SIG-M5 (cell line): ENCODE data around the gene TIGIT.

Source experiments
- DNase-seq: peaks from one replicate; lab custom pipeline; 2025; lab: John Stamatoyannopoulos, UW

Gene TIGIT

DNA sequence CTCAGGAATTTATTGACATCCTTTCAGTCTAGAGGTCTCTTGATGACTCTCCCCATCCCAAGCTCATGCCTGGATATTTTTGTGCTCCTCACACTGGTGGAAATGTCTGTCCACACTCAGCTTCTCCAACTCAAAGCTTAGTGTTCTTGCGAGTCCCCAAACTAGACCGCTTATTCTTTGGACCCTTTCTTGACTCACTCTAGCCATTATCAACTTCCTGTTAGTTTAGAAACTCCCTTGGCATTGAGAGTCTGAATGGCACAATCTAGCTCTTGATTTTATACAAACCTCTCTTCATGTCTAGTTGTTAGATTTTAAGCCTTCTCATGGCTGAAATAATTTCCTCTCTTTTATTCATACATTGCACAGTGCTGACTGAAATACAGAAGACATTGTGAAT is 19.6 kb downstream of the TIGIT start:
- no peak for DNase-seq

DNA sequence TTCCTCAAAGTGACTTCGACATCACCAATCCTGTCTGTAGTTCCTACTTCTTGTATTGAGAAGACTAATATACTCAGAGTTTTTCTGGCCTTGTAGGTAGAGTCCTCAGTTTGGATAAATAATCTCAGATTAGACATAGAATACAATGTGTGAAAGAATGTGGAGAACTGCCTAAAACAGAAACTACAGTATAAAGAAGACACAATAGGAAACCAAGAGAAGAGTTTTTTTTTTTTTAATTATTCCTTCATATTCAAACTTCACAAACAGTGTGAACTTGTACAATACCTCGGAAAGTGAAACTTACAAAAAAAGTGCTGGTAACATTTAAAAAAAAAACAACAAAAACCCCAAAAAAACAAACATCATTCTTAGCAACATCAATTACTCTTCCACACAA is 20.5 kb downstream of the TIGIT start:
- DNase-seq = no peak

DNA sequence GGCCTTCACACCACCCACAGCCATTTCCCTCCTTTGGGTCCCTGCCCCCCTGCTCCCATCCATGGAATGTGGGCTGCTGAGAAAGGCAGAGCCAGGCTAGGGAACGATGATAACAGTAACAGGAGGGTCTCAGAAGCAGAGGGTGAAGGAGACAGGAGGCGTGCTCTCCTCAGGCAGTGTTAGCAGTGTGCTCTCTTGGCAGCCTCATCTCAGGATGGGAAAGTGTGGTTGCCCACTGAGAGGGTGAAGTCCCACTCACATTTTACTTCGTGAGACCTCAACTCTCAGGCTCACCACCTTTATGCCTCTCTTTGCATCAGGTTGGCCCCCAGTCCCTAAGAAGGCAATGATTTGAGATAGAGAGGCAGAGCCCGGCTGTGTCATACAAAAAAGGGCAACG is 24.5 kb downstream of the TIGIT start:
- no peak for DNase-seq

DNA sequence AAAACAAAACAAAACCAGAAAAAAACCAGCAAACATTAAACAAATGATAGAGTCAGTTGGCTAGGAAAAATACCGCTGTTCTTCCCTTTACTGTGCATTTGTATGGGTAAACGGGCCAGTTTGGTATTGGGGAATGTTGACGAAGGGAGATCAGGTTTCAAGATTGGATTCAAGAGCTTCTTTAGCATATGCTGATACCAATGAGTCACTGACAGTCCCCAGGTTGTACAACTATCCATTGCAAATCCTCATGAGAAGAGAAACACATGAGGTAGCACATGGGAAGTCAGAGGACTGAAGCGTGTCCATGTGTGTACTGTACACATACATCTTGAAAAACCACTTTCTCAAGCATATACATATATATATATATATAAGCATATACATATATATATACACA is 25.6 kb downstream of the TIGIT start:
- DNase-seq = no peak

DNA sequence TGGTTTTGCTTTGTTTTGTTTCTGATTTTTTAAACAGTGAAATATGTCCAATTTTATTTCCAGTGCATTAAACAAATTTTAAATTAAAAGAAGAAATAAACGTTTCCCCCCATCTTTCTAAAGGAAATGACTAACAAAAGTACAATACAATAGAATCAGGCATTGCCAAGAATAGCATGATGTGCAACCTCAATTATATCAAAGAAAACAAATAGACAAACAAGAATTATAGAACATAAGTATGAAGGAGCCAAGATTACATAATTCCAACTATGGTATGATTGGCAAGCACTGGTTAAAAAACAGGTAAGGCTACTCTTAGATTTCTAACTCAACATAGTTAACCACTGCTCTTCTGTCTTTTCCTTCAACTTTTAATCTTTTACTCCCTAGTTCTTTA is 26.4 kb downstream of the TIGIT start:
- no peak for DNase-seq

DNA sequence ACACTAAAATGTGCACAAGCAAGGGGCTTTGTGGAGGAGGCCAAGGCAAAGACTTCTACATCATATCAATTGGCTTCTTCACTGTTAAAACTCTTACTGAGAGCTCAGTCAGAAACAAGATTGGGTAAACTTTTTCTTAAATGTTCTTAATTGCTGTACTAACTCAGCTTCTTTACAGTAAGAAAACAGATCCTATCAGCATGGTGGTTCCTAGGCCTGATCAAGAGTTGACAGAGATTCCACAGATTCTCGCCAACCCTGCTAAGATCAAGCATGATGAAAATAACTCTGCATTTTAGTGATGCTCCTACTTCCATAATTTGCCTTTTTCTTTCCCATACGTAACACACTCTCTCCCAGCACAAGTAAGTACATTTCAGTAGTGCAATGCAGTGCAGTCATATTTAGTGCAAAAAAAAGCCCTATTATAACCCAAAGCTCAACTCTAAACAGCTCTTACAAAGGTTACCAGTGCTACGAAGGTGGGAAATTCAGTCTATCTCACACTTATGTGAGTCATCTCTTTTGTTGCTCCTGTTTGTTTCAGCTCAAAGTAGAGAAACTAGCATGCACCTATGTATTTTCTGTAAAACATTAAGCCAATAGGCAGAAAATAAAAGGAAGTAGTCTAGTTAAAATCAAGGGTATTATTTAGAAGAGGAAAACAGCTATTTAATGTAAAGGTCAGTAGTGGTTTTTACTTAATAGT is 29.9 kb downstream of the TIGIT start:
- no peak for DNase-seq

DNA sequence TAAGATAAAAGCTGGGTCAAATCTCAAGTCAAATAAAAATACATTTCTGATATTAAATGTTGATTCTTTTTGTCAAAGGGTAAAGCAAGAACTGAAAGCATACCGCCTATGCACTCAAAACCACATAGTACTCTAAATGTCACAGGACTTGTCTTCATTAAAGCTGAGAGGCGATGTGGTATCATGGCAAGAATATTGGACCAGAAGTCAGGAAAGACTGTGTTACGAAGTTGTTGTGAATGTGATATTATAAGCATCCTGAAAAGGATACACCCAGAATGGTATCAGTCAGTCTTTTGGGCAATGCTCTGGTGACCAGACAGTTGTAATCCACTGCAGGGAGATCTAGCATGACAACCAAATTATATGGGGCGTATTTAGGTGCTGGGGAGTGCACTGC is 33.8 kb downstream of the TIGIT start:
- DNase-seq = no peak

DNA sequence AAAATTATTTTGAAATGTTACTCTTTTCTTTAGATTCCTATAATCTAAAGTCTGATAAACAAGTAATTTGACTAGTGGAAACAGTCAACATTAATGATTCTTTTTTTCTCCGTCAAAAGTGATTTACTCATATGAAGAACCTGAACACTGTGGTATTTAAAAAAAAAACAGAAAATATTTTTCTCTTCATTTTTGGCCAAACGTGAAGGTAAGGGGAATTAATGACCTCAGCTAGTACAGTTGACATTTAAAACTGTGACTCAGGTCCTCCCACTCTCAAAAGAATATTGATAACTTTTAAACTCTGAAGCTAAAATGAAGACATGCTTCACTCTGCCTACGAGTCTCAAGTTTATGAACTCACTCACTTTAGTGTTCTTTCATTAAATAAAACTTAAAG is 34.5 kb downstream of the TIGIT start:
- DNase-seq = no peak

DNA sequence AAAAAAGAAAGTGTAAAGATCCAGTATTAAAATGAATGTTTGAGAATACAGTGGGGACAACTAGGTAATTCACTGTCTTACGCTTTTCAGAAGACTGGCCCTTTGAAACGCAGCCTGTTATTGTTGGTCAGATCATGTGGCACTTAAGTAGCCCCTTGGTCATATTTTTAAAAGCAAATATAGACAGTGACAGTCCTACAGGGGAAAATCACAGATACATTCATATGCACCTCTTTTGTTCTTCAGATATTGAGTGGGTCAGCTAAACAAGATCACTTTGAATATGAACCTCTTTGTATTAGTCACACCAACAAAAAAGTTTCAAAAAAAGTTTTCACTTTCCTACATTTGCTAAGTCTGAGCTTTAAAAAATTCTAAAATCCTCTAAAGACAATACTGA is 36.0 kb downstream of the TIGIT start:
- no peak for DNase-seq

DNA sequence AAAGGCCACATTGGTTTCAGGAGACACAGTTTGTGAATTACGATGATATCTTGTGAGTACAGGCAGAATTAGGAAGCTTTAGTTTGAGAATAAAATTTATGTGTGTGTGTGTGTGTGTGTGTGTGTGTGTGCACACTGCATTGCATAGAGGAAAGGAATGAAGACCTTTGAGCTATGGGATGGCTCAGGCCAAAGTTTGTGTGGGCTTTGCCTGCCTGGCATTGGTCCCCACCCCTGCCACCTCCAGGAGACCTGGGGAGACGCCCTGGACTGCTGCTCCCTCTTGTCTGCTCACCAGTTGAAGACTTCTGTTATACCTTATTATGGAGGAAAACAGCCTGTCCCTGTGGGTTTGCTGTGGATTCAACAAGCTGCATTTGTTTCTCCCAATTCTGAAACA is 37.2 kb downstream of the TIGIT start:
- DNase-seq = no peak

DNA sequence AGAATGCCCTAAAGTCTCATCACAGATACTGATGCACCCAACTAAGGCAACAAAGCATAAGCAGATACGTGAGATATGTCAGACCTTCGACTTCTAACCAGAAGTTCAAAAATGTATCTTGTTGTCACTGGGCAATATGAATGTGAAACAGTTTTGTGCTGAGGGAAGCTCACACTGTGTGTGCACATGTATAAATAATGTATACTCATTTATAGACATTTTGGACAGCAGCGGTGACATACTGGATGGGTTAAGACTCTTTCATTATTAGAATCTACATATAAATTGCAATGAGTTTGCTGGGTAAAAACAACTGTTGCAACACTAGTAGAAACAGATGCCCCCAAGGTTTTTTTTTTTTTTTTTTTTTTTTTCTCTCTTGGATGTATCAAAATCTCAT is 37.9 kb downstream of the TIGIT start:
- DNase-seq = no peak

DNA sequence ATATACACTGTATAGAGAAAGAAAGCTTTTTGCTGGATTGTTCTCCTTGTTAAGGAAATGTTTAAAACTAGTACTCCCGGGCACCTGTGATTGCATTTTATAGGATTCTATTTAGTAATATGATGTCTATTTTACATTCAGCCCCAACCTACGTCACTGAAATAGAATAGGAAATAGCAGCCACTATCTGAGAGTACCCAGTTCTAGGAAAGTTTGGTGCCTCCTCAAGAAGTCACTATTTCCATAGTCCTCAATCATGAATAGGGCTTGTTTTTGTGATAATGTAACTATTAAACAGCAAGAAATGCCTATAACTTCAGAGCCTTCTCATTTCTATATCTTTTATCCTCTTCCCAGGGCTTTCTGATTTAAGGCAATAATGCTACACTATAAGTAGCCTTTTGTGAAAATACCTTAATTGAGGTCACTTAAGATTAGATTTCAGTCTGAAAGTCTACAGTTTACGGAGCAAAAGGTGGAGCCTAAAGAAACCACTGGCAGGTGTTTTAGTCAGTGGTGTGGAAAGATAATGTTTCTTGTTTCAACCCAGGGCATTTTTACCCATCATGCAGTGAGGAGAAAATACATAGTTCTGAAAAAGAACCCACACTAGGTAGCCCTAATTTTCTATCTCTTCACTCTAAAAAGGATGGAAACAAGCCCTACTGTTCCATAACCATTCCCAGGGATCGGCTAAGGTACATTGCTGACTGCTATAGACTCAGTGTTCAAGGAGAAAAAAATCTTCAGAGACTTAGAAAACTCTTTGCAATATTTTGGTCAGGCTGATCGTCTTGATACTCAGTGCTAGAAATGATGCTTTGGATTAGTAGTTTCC is 38.7 kb downstream of the TIGIT start:
- DNase-seq = no peak

DNA sequence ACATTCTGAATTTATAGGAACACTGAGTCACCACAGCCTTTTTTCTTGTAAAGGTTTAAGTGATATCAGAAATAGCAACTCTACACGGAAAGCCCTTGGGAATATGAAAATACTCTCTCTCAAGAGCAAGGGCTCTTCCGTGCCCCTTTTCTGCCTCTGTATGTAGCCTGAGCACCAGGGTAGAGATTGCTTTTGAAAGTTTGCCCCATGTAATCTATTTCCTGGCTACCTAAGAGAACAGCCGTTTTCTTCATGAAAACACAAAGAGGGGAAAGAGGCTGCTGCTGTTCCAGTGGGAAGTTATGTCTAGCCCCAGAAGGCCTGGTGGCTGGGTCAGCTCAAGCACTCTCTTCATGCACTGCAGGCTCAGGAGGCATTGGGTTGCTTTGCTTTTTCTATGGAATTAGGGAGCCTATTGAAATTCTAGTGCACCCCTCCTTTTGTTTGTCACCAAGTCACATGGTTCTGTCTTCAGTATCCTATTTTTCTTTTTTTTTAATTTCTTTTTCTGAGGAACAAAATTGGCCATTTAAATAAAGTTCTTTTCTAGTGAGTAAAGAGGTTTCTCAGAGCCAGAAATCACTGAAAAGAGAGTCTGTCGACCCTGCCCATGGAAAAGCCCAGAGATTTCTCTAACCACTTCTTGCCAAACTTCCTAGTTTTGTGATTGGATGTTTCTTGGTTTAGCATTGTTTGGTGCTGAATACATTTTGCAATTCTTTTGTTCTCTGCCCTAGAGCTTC is 39.5 kb downstream of the TIGIT start:
- no peak for DNase-seq

DNA sequence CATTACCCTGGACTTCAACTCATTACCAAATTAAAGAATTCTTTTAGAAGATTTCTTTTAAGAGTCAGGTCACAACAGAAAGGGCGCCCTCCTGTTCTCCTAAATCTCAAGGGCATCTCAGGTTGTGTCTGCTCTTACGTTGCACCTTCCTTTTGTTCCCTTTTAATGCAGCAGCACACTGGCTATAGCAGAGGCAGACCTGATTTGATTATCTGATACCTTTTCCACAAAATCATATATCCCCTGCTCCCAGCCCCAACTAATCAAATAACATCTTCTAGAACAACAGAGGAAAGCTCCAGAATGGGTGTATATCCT is 40.1 kb downstream of the TIGIT start:
- no peak for DNase-seq

DNA sequence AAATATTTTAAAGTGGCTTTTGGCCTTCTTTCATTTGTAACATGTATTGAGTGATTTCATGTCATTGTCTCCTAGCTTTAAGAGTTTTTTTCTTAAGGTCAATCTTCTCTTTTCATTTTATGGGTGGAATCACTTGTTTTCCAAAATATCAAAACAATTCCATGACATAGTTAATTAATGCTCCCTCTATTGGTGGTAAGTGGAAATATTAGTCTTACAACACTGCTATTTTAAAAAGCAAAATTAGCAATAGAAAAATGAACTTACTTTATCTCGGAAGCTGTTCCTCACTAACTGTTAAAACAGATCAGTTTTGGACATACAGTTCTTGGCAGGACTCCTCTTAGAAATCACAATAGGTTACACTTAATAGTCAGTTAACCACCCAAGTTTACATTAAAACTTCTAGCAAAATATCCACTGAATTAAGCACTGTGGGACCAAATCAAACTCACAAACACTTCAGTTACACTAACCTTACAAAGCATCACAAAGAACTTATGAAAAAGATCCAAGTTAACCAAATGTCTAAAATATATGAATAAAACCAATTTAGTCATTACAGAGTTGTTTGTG is 42.4 kb downstream of the TIGIT start:
- DNase-seq = no peak

DNA sequence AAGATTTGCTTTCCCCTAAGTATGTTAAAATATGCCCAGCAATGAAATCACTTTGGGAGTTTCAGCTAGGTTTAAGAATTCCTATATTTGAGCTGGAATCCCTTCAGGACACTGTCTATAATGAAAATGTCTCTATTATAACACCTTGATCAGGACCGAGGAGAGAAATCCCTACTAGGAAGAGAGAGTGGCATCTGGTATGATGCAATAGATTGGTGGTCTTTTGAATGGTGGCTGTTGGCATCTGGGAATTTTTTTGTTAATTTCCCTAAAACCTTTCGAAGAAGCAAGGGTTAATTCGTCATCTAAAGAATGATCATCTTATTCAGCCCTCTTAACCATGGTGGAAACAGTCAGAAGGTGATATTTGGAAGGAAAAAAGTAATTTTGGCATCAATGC is 43.0 kb downstream of the TIGIT start:
- DNase-seq = no peak

DNA sequence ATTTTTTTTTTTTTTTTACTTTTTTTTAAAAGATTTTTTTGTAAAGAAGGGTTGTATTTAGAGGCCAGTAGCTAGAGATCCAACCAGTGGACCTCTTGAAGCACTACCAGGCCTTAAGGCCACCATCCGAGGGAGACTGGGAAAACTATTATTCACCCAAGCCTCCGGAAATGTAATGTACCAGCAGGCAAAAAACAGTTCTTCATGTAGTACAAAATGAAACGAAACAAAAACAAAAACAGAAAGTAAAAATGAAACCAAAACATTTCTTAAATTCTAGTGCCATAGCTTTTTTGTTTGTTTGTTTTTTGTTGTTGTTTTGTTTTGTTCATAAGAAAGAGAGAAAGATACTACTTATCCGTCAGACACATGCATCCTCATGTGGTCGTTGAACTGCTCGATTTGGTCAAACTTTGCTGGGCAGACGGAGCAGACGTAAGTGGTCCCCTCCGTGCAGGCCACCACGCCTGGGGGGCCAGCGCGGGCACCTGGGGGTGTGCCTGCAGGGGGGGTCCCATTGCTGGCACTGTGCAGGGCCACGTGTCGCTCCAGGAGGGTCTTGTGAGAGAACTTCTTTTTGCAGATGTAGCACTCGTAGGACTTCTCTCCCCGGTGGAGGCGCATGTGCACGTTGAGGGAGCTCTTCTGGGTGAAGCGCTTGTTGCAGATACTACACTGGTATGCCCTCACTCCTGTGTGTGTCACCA is 45.0 kb downstream of the TIGIT start:
- DNase-seq = no peak

DNA sequence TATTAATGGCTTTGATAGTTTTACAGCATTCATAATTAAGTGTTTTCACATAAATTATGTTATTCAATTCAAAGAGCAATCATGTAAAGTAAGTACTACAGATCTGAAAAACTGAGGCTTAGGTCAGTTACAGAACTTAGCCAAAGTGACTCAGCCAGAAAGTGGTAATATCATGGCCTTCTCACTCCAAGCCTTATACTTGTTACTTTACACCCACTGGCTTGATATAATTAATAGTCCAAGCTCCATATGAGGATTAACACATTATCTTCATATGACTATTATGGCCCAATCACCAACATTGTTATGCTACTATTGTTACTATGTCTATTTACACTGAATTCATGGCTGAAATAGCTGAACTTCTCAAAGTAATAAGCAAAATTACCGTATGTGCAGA is 50.7 kb downstream of the TIGIT start:
- DNase-seq = no peak

DNA sequence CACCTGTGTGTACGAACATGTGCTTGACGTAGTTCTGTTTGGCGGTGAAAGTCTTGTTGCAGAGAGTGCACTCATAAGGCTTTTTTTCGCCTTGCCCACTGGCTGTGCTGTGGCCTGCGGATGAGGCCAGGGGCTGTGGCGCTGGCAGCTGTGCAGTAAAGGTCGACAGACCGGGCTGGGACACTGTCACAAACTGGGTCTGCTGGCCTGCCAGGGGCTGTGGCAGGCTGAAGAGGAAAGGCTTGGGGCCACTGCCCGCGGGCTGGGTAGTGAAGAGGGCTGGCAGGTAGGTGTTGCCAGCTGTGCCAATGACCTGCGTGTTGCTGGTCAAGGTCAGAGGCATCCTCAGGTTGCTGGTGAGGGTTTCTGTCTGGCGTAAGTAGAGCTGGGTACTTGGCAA is 56.4 kb downstream of the TIGIT start:
- no peak for DNase-seq

DNA sequence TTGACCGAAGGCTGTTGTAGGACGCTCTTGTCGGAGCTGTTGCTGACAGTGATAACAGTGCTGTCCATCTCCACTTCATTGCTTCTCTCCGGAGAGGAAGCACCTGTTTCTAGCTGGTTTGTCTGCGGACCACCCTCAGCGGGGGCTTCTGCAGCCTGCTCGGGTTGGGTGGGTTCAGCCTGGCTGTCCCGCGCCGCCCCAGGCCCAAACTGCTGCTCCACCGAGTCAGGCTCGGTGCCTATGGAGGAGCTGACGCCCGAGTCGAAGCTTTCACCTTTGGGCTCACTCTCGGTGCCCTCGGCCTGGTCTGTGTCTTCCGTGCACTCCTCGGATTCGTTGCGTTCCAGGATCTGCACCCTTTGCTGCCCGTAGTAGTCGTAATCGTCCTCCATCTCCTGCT is 56.9 kb downstream of the TIGIT start:
- no peak for DNase-seq

DNA sequence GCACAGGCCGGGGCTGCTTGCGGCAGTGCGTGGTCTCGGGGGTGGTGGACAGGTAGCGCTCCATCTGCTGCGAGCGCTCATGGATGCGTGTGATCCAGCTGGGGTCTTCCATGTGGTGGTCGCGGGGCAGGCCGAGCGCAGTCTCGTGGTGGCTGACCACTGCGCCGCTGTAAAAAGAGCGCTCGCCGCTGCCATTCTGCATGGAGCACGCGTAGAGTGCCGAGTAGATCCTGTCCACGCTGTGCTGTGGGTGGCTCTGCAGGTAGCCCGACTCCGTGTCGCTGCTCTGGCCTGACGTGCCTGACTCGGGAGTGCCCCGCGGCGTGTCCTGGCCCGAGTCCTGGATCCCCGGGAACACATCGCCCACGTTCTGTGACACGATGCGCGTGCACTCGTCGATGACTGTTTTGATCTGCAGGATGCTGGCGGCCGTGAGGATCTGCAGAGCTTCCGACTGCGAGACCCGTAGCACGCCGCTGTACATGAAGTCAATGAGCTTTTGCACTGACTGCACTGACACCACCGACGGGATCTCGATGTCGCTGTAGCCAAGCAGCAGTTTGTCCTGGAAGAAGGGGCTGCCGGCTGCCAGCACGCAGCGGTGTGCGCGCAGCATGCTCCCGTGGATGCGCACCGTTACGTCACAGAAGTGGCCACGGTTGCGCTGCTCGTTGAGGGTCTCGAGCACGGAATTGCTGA is 57.4 kb downstream of the TIGIT start:
- no peak for DNase-seq

DNA sequence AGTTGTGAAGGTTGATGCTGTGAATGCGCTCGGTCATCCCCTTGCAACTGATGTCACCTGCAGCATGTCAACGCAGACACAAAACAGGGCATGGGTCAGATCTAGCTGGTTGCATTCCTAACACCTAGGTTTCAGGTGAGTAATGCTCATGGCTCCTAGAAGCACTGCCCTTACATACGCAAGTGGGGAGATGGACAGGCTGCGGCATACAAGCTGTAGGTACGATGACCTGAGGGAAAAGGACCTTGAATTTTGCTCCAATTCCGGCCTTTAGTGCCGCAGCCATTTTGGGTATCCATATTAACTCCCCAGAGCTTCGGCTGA is 58.0 kb downstream of the TIGIT start:
- no peak for DNase-seq
